Activated CD4-positive, alpha-beta memory T cell treated with anti-CD3 and anti-CD28 coated beads, Interleukin-2, amount 10 ng/mL, durations not matched to agents 7 days and 5 days (primary cell): ENCODE measurements around the gene OPHN1. TPM values are rescaled to one million over a fixed set of nuclear protein-coding genes. Genes with fewer than 3 reads are reported as not detected.
"Not testable (repeated sequence)": the region's sequence is repeated elsewhere in the genome, so short reads cannot be mapped to it uniquely, and the experiment has no call there.

ENCODE experiments used
- CTCF ChIA-PET: fragments of 350-600 bp; sonication (Branson Sonifier 250); formaldehyde crosslinking; loops from one replicate; lab custom pipeline; 2021; ENCODE audit warnings: antibody characterized with exemption, inconsistent platforms; lab: Charles Lee
- POLR2A ChIA-PET: fragments of 350-600 bp; sonication (Branson Sonifier 250); formaldehyde crosslinking; loops from one replicate; lab custom pipeline; 2021; ENCODE audit warnings: antibody characterized with exemption; lab: Charles Lee
- DNase-seq: peaks from one replicate; pipeline ENCODE4 v3.0.0-alpha.2; 2020
- H3K27ac Mint-ChIP-seq: one replicate; pipeline ENCODE4 v1.8.0; 2021; ENCODE audit warnings: mild to moderate bottlenecking, mixed read lengths
- H3K27me3 Mint-ChIP-seq: one replicate; pipeline ENCODE4 v1.8.0; 2021; ENCODE audit warnings: mixed read lengths
- H3K36me3 Mint-ChIP-seq: one replicate; pipeline ENCODE4 v1.8.0; 2021; ENCODE audit warnings: low read depth, mixed read lengths
- H3K4me1 Mint-ChIP-seq: one replicate; pipeline ENCODE4 v1.8.0; 2021; ENCODE audit warnings: mixed read lengths
- H3K4me3 Mint-ChIP-seq: one replicate; pipeline ENCODE4 v1.8.0; 2021; ENCODE audit warnings: mild to moderate bottlenecking, mixed read lengths
- H3K9me3 Mint-ChIP-seq: one replicate; pipeline ENCODE4 v1.8.0; 2021; ENCODE audit warnings: mixed read lengths
- total RNA-seq, 2 experiments: library from RNA; stranded (reverse); gene quantifications; one replicate each; pipeline ENCODE4 v1.2.3, GENCODE V29; 2021

The OPHN1 gene
- total RNA-seq, 2 experiments from 2014 or later, result 0.10 to 0.30 TPM

GRCh38 chrX:68376373-68376772 lies 56.9 kb downstream of the OPHN1 start:
- ChIA-PET CTCF (no interaction called here), POLR2A (no interaction called here)
- no peak overlapping the region for H3K27ac Mint-ChIP-seq
- no peaks in the 10 kb centered on the region for H3K27me3 Mint-ChIP-seq
- no peak for DNase-seq
- H3K4me1 Mint-ChIP-seq, result no peaks in the 10 kb centered on the region
- H3K9me3 Mint-ChIP-seq, result no peaks in the 10 kb centered on the region
- no peaks in the 10 kb centered on the region for H3K36me3 Mint-ChIP-seq
- H3K4me3 Mint-ChIP-seq, result no peak overlapping the region

GRCh38 chrX:68375803-68376202 lies 57.5 kb downstream of the OPHN1 start:
- H3K27ac Mint-ChIP-seq, result no peak overlapping the region
- CTCF ChIA-PET, result no interaction called here
- no peaks in the 10 kb centered on the region for H3K9me3 Mint-ChIP-seq
- DNase-seq, result no peak
- H3K4me1 Mint-ChIP-seq, result no peaks in the 10 kb centered on the region
- no peak overlapping the region for H3K4me3 Mint-ChIP-seq
- H3K36me3 Mint-ChIP-seq, result no peaks in the 10 kb centered on the region
- no peaks in the 10 kb centered on the region for H3K27me3 Mint-ChIP-seq
- POLR2A ChIA-PET, result no interaction called here

- POLR2A ChIA-PET, result no interaction called here
- H3K4me3 Mint-ChIP-seq, result no peak overlapping the region
Measured at GRCh38 chrX:68372665-68373064, 60.6 kb downstream of the OPHN1 start.

GRCh38 chrX:68369559-68369958 lies 63.7 kb downstream of the OPHN1 start:
- Mint-ChIP-seq H3K27ac (no peak overlapping the region), H3K4me3 (no peak overlapping the region), H3K27me3 (no peaks in the 10 kb centered on the region), H3K4me1 (no peaks in the 10 kb centered on the region), H3K36me3 (no peaks in the 10 kb centered on the region), H3K9me3 (no peaks in the 10 kb centered on the region)
- ChIA-PET CTCF (no interaction called here), POLR2A (no interaction called here)
- DNase-seq, result no peak

More at GRCh38 chrX:68372665-68373064, 60.6 kb downstream of the OPHN1 start:
- Mint-ChIP-seq H3K27ac (no peak overlapping the region), H3K9me3 (no peaks in the 10 kb centered on the region), H3K4me1 (no peaks in the 10 kb centered on the region), H3K27me3 (no peaks in the 10 kb centered on the region), H3K36me3 (no peaks in the 10 kb centered on the region)
- DNase-seq, result no peak
- CTCF ChIA-PET, result no interaction called here

GRCh38 chrX:68365341-68365740 lies 68.0 kb downstream of the OPHN1 start:
- DNase-seq, result no peak
- Mint-ChIP-seq H3K9me3 (no peaks in the 10 kb centered on the region), H3K27ac (no peak overlapping the region), H3K4me3 (no peak overlapping the region), H3K27me3 (no peaks in the 10 kb centered on the region), H3K36me3 (no peaks in the 10 kb centered on the region), H3K4me1 (no peaks in the 10 kb centered on the region)
- ChIA-PET CTCF (no interaction called here), POLR2A (no interaction called here)

- no peaks in the 10 kb centered on the region for H3K9me3 Mint-ChIP-seq
- H3K27ac Mint-ChIP-seq, result no peak overlapping the region
- POLR2A ChIA-PET, result no interaction called here
- no peaks in the 10 kb centered on the region for H3K36me3 Mint-ChIP-seq
- no peak for DNase-seq
- CTCF ChIA-PET, result no interaction called here
- no peaks in the 10 kb centered on the region for H3K27me3 Mint-ChIP-seq
- H3K4me1 Mint-ChIP-seq, result no peaks in the 10 kb centered on the region
- no peak overlapping the region for H3K4me3 Mint-ChIP-seq
Measured at GRCh38 chrX:68363984-68364383, 69.3 kb downstream of the OPHN1 start.

GRCh38 chrX:68358679-68359078 lies 74.6 kb downstream of the OPHN1 start:
- Mint-ChIP-seq H3K9me3 (no peaks in the 10 kb centered on the region), H3K27ac (no peak overlapping the region), H3K4me3 (no peak overlapping the region), H3K4me1 (no peaks in the 10 kb centered on the region), H3K27me3 (no peaks in the 10 kb centered on the region), H3K36me3 (no peaks in the 10 kb centered on the region)
- DNase-seq, result no peak
- CTCF ChIA-PET, result no interaction called here
- POLR2A ChIA-PET, result no interaction called here

- POLR2A ChIA-PET, result no interaction called here
- no peaks in the 10 kb centered on the region for H3K27me3 Mint-ChIP-seq
- H3K27ac Mint-ChIP-seq, result no peak overlapping the region
- no peaks in the 10 kb centered on the region for H3K36me3 Mint-ChIP-seq
- CTCF ChIA-PET, result no interaction called here
- no peak for DNase-seq
- no peaks in the 10 kb centered on the region for H3K4me1 Mint-ChIP-seq
- H3K4me3 Mint-ChIP-seq, result no peak overlapping the region
- H3K9me3 Mint-ChIP-seq, result no peaks in the 10 kb centered on the region
Measured at GRCh38 chrX:68355629-68355920, 77.7 kb downstream of the OPHN1 start.

- Mint-ChIP-seq H3K27ac (no peak overlapping the region), H3K27me3 (no peaks in the 10 kb centered on the region), H3K36me3 (no peaks in the 10 kb centered on the region), H3K4me1 (no peaks in the 10 kb centered on the region), H3K4me3 (no peak overlapping the region), H3K9me3 (no peaks in the 10 kb centered on the region)
- no peak for DNase-seq
- ChIA-PET CTCF (no interaction called here), POLR2A (no interaction called here)
Measured at GRCh38 chrX:68354879-68355628, 78.2 kb downstream of the OPHN1 start.

- POLR2A ChIA-PET, result no interaction called here
- no peaks in the 10 kb centered on the region for H3K27me3 Mint-ChIP-seq
- no peak overlapping the region for H3K4me3 Mint-ChIP-seq
- H3K36me3 Mint-ChIP-seq, result no peaks in the 10 kb centered on the region
- no peaks in the 10 kb centered on the region for H3K9me3 Mint-ChIP-seq
- CTCF ChIA-PET, result no interaction called here
- no peak overlapping the region for H3K27ac Mint-ChIP-seq
- DNase-seq, result no peak
- no peaks in the 10 kb centered on the region for H3K4me1 Mint-ChIP-seq
Measured at GRCh38 chrX:68345025-68345424, 88.3 kb downstream of the OPHN1 start.

GRCh38 chrX:68343551-68343950 lies 89.7 kb downstream of the OPHN1 start:
- ChIA-PET CTCF (no interaction called here), POLR2A (no interaction called here)
- Mint-ChIP-seq H3K27ac (no peak overlapping the region), H3K4me1 (no peaks in the 10 kb centered on the region), H3K27me3 (no peaks in the 10 kb centered on the region), H3K36me3 (no peaks in the 10 kb centered on the region), H3K4me3 (no peak overlapping the region), H3K9me3 (no peaks in the 10 kb centered on the region)
- DNase-seq, result no peak

- POLR2A ChIA-PET, result no interaction called here
- Mint-ChIP-seq H3K27me3 (no peaks in the 10 kb centered on the region), H3K9me3 (no peaks in the 10 kb centered on the region), H3K4me3 (no peak overlapping the region), H3K27ac (no peak overlapping the region), H3K36me3 (no peaks in the 10 kb centered on the region), H3K4me1 (no peaks in the 10 kb centered on the region)
- DNase-seq, result no peak
- CTCF ChIA-PET, result no interaction called here
Measured at GRCh38 chrX:68332201-68332731, 101.0 kb downstream of the OPHN1 start.

GRCh38 chrX:68326841-68327240 lies 106.5 kb downstream of the OPHN1 start:
- H3K27ac Mint-ChIP-seq, H3K4me1 Mint-ChIP-seq, H3K27me3 Mint-ChIP-seq, H3K36me3 Mint-ChIP-seq, POLR2A ChIA-PET, CTCF ChIA-PET, H3K4me3 Mint-ChIP-seq, H3K9me3 Mint-ChIP-seq, DNase-seq: not testable (repeated sequence)

GRCh38 chrX:68307769-68308168 lies 125.5 kb downstream of the OPHN1 start:
- no peaks in the 10 kb centered on the region for H3K9me3 Mint-ChIP-seq
- ChIA-PET POLR2A (no interaction called here), CTCF (no interaction called here)
- H3K27ac Mint-ChIP-seq, result no peak overlapping the region
- no peaks in the 10 kb centered on the region for H3K36me3 Mint-ChIP-seq
- no peaks in the 10 kb centered on the region for H3K4me1 Mint-ChIP-seq
- no peaks in the 10 kb centered on the region for H3K27me3 Mint-ChIP-seq
- no peak overlapping the region for H3K4me3 Mint-ChIP-seq
- DNase-seq, result no peak
